OCI-LY3 (cell line): Measurements from ENCODE around the gene METTL4.
A peak's percentile ranks its signal among the peaks of the same experiment; 100 is the strongest.

Source experiments
- H2AFZ ChIP-seq: fragments of 200-600, 300-600 bp; shearing (Covaris generic); 2 replicates; pipeline ENCODE4 v1.6.0; 2014; ENCODE audit warnings: antibody characterized with exemption, low read depth, low read length
- H3K27ac ChIP-seq: fragments of 200-600, 300-600 bp; sonication (generic); 2 replicates; pipeline ENCODE4 v1.5.1; 2014; ENCODE audit warnings: mild to moderate bottlenecking, low read length, moderate library complexity, mixed read lengths
- H3K27me3 ChIP-seq: fragments of 200-600, 300-600 bp; sonication (generic); 2 replicates; pipeline ENCODE4 v1.6.1; 2014; ENCODE audit warnings: low read depth, low read length, mixed read lengths
- H3K36me3 ChIP-seq: fragments of 200-600, 300-600 bp; sonication (generic); replicated peaks from 2 replicates; pipeline ENCODE3; 2014; ENCODE audit warnings: low read depth, low read length, mixed read lengths
- H3K4me1 ChIP-seq: fragments of 300-600, 200-600 bp; sonication (generic); 2 replicates; pipeline ENCODE4 v1.6.1; 2014; ENCODE audit warnings: low read length, mixed read lengths
- H3K4me2 ChIP-seq: fragments of 200-600, 300-600 bp; sonication (generic); 2 replicates; pipeline ENCODE4 v1.6.1; 2014; ENCODE audit warnings: low read length, mixed read lengths
- H3K4me3 ChIP-seq: fragments of 300-600, 200-600 bp; sonication (generic); 2 replicates; pipeline ENCODE4 v1.5.1; 2014; ENCODE audit warnings: antibody characterized with exemption, mild to moderate bottlenecking, low read length, moderate library complexity
- H3K79me2 ChIP-seq: fragments of 300-600, 200-600 bp; shearing (Covaris generic); 2 replicates; pipeline ENCODE4 v1.6.1; 2014; ENCODE audit warnings: mild to moderate bottlenecking, low read length, mixed read lengths
- H3K9ac ChIP-seq: fragments of 300-600, 200-600 bp; shearing (Covaris generic); 2 replicates; pipeline ENCODE4 v1.6.0; 2014; ENCODE audit warnings: mild to moderate bottlenecking, low read length, moderate library complexity
- H3K9me3 ChIP-seq: fragments of 200-600, 300-600 bp; shearing (Covaris generic); 2 replicates; pipeline ENCODE4 v1.6.1; 2014; ENCODE audit warnings: low read length, mixed read lengths; ENCODE audit not compliant: insufficient read depth
- H4K20me1 ChIP-seq: fragments of 200-600, 300-600 bp; sonication (generic); 2 replicates; pipeline ENCODE4 v1.6.1; 2016; ENCODE audit warnings: low read length, mixed read lengths; ENCODE audit not compliant: insufficient read depth
- EZH2phosphoT487 ChIP-seq: fragments of 200-600 bp; shearing (Covaris generic); IDR thresholded peaks from 2 replicates; pipeline ENCODE4 v1.6.1; 2018; ENCODE audit warnings: antibody characterized with exemption, mixed run types, low read depth
- TF ChIP-seq, protein P1 (sequence below): fragments of 200-600, 300-600 bp; sonication (generic); IDR thresholded peaks from 2 replicates; pipeline ENCODE4 v1.5.1; 2014; ENCODE audit warnings: antibody characterized with exemption, low read length, low read depth

Gene METTL4

DNA sequence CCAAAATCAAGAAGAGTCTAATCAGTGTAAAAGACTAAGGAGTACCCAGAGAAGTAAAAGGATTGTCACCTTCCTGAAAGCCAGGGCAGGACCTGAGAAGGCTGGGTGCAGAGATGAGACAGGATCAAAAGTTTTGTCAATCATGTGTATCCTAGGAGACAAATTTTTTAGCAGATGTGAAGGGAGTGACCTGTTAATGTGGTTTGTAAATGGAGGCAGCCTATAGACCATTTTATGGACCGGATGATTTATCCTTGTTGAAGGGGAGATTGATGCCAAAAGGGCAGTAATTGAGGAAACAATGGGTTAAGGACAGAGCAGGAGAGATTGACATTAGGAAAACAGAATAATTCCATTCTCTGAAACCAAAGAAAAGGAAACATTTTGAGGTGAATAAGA lies 865 bp upstream of the METTL4 start:
- Histone ChIP-seq H3K27me3 (no peaks in the 10 kb centered on the region), H3K4me3 (peak overlapping the region; percentile 89), H2AFZ (0 out of 2 replicates have a peak overlapping the region, but pooled peaks have one; percentile 88), H3K27ac (peak overlapping the region; percentile 74), H4K20me1 (no peaks in the 10 kb centered on the region), H3K4me1 (peaks cover 23% of the 10 kb centered on the region), H3K79me2 (peaks cover 63% of the 10 kb centered on the region), H3K4me2 (peak overlapping the region; percentile 93), H3K9me3 (no peaks in the 10 kb centered on the region), H3K9ac (peak overlapping the region; percentile 85), H3K36me3 (peaks cover 30% of the 10 kb centered on the region)
- TF ChIP-seq, protein P1, sequence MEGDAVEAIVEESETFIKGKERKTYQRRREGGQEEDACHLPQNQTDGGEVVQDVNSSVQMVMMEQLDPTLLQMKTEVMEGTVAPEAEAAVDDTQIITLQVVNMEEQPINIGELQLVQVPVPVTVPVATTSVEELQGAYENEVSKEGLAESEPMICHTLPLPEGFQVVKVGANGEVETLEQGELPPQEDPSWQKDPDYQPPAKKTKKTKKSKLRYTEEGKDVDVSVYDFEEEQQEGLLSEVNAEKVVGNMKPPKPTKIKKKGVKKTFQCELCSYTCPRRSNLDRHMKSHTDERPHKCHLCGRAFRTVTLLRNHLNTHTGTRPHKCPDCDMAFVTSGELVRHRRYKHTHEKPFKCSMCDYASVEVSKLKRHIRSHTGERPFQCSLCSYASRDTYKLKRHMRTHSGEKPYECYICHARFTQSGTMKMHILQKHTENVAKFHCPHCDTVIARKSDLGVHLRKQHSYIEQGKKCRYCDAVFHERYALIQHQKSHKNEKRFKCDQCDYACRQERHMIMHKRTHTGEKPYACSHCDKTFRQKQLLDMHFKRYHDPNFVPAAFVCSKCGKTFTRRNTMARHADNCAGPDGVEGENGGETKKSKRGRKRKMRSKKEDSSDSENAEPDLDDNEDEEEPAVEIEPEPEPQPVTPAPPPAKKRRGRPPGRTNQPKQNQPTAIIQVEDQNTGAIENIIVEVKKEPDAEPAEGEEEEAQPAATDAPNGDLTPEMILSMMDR, result no peak
- TF ChIP-seq EZH2phosphoT487, result no peak

DNA sequence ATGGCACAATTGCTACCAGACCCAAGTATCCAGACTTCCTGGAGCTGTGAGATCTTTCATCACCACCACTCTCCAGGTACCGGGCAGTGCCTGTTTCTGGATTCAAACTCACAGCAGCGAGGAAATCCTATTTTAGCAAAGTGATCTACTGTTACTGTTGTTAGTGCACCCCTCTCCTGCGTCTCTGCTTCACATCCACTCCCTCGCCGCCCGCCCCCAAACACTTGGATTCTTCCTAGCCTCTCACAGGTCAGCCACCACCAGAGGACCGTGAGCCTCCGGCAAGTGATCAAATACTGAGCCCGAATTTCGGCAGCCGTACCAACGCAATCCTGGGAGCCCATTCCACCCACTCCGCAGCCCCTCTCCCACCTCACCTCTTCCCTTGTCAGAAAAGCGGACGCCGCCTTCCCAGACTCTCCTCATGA lies 519 bp downstream of the METTL4 start:
- peaks cover 20% of the 10 kb centered on the region for H3K36me3 ChIP-seq
- peak overlapping the region; percentile 89 for H3K4me2 ChIP-seq
- peak overlapping the region; percentile 74 for H3K27ac ChIP-seq
- TF ChIP-seq EZH2phosphoT487, result no peak
- TF ChIP-seq, protein P1, result no peak
- no peaks in the 10 kb centered on the region for H4K20me1 ChIP-seq
- peak overlapping the region; percentile 85 for H3K9ac ChIP-seq
- peak overlapping the region; percentile 53 for H2AFZ ChIP-seq
- no peaks in the 10 kb centered on the region for H3K9me3 ChIP-seq
- peaks cover 61% of the 10 kb centered on the region for H3K79me2 ChIP-seq
- no peaks in the 10 kb centered on the region for H3K27me3 ChIP-seq
- peak overlapping the region; percentile 89 for H3K4me3 ChIP-seq
- peaks cover 23% of the 10 kb centered on the region for H3K4me1 ChIP-seq

DNA sequence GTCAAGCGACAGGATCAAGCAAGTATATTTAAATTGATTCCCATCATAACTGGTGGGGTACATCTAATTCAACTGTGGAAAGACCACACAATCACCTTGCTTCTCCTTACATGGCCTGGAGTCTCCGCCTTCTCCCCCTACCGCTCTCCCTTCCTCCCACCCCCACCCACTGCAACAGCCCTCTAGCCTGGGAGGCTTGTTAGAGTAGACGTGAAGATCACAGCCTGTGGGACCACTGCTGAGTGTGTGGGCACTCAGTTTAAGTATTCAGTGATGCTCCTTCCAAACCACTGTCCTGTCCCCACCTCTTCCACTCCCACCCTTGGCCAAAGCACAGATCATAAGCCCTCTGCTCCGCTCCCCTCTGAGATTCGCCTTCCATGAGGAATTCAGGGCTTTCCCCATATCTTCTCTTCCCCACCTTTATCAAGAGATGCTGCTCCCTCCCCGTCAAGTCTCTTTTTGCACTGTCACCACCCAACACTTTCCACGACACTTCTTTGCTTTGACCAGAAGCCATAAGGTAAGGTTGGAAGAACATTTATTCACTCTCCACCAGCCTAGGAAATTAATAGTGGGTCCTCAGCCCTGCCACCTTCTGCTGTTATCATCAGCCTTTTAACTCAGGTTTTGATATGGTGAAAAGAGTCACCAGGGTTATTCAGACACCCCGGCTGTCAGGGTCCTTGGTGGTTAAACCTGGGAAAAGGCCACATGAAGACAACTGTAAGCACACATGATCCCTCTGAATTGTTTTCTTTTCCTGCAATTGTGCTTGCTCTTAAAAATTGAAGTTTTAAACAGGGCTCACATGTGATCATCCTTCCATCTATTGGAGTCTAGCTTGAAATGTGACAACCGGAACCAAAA lies 1.7 kb downstream of the METTL4 start:
- H3K9me3 ChIP-seq, result no peaks in the 10 kb centered on the region
- H3K4me1 ChIP-seq, result peaks cover 23% of the 10 kb centered on the region
- TF ChIP-seq EZH2phosphoT487, result no peak
- TF ChIP-seq, protein P1, result no peak
- H3K4me2 ChIP-seq, result peak overlapping the region; percentile 89
- peaks cover 50% of the 10 kb centered on the region for H3K79me2 ChIP-seq
- no peak overlapping the region for H3K27ac ChIP-seq
- H3K27me3 ChIP-seq, result no peaks in the 10 kb centered on the region
- H3K36me3 ChIP-seq, result peaks cover 8% of the 10 kb centered on the region
- peak overlapping the region; percentile 85; the same call in 1 of the 2 replicates for H3K9ac ChIP-seq
- peak overlapping the region; percentile 89 for H3K4me3 ChIP-seq
- no peaks in the 10 kb centered on the region for H4K20me1 ChIP-seq
- H2AFZ ChIP-seq, result no peak overlapping the region

DNA sequence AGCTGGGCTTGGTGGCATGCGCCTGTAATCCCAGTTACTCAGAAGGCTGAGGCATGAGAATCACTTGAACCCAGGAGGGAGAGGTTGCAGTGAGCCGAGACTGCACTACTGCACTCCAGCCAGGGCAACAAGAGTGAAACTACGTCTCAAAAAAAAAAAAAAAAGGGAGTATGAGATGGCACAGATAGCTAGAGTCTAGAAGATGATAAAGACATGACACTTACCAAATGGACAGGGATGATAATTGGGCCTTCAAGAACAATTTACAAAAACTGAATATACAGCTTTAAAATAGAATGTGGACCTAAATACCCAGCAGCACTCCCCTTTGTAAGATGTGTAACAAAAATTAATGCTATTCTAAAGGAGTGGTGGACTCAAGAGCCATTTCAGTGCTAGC lies 2.7 kb downstream of the METTL4 start:
- H3K27me3 ChIP-seq, result no peaks in the 10 kb centered on the region
- TF ChIP-seq, protein P1, result no peak
- no peak for TF ChIP-seq EZH2phosphoT487
- H4K20me1 ChIP-seq, result no peaks in the 10 kb centered on the region
- H3K9ac ChIP-seq, result no peak overlapping the region
- H2AFZ ChIP-seq, result no peak overlapping the region
- peaks cover 18% of the 10 kb centered on the region for H3K4me1 ChIP-seq
- peaks cover 40% of the 10 kb centered on the region for H3K79me2 ChIP-seq
- H3K36me3 ChIP-seq, result peaks cover 11% of the 10 kb centered on the region
- H3K9me3 ChIP-seq, result no peaks in the 10 kb centered on the region
- H3K4me3 ChIP-seq, result no peak overlapping the region
- no peak overlapping the region for H3K27ac ChIP-seq
- H3K4me2 ChIP-seq, result no peak overlapping the region
